Astrocyte of the spinal cord (primary cell): ENCODE data around the gene FCHO1.

Experiments
- DNase-seq: peaks from one replicate; pipeline ENCODE4 v3.0.0; 2011; ENCODE audit warnings: low read depth, low spot score
- H3K4me3 ChIP-seq: 2 replicates; pipeline ENCODE4 v1.5.1; 2011; ENCODE audit warnings: low read depth, mild to moderate bottlenecking, low read length, moderate library complexity
- in situ Hi-C: cut with HindIII; loops from 2 replicates; pipeline ENCODE4 v1.10.0; 2017; ENCODE audit warnings: low sequenced_read_pairs
- TF ChIP-seq, protein P1 (sequence below): IDR thresholded peaks from 2 replicates; pipeline ENCODE4 v1.5.1; 2012; ENCODE audit warnings: low read depth, mild to moderate bottlenecking, low read length, inconsistent platforms

FCHO1 gene

DNA sequence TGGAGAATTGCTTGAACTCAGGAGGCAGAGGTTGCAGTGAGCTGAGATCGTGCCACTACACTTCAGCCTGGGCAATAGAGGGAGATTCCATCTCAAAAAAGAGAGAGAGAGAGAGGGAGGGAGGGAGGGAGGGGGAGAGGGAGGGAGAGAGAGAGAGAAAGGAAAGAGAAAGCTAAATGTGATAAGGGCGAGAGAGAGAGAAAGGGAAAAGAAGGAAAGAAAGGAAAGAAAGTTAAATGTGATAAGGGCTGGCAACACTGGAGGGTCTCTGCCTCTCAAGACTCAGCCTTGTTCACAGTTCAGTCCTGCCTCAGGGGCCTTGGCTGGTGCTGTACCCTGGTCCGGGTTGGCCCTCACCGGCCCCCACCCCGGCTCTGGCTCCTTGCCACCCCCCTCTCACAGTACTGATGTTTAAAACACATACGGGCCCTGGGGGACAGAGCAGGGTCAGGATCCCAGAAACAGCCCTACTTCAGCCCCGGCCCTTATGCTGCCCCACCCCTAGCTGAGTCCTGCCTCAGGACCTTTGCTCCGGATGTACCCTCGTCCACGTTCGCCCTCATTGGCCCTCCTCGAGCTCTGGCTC is 28.5 kb upstream of the FCHO1 start:
- in situ Hi-C loops = no loop called here
- no peak for DNase-seq
- no peak overlapping the region for H3K4me3 ChIP-seq
- TF ChIP-seq, protein P1, sequence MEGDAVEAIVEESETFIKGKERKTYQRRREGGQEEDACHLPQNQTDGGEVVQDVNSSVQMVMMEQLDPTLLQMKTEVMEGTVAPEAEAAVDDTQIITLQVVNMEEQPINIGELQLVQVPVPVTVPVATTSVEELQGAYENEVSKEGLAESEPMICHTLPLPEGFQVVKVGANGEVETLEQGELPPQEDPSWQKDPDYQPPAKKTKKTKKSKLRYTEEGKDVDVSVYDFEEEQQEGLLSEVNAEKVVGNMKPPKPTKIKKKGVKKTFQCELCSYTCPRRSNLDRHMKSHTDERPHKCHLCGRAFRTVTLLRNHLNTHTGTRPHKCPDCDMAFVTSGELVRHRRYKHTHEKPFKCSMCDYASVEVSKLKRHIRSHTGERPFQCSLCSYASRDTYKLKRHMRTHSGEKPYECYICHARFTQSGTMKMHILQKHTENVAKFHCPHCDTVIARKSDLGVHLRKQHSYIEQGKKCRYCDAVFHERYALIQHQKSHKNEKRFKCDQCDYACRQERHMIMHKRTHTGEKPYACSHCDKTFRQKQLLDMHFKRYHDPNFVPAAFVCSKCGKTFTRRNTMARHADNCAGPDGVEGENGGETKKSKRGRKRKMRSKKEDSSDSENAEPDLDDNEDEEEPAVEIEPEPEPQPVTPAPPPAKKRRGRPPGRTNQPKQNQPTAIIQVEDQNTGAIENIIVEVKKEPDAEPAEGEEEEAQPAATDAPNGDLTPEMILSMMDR = no peak

DNA sequence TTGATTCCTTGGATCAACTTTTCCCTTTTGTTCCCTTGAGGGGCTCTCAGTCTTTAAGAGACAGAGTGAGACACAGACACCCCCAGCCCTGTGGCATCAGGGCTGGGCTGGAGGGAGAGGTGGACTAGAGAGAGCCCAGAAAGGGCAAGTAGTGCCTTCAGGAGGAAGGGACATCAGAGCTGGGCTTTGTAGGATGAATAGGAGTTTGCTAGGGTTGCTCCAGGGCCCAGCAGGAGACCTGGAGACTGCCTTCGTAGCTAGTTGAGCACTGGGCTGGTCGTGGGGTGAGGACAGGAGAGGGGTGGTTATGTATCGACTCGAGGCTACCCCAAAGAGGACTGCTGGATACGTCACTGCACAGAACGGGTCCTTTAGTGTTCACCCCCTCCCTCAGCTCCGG is 26.6 kb upstream of the FCHO1 start:
- DNase-seq = no peak
- H3K4me3 ChIP-seq = no peak overlapping the region
- in situ Hi-C loops = no loop called here
- TF ChIP-seq, protein P1 = no peak

DNA sequence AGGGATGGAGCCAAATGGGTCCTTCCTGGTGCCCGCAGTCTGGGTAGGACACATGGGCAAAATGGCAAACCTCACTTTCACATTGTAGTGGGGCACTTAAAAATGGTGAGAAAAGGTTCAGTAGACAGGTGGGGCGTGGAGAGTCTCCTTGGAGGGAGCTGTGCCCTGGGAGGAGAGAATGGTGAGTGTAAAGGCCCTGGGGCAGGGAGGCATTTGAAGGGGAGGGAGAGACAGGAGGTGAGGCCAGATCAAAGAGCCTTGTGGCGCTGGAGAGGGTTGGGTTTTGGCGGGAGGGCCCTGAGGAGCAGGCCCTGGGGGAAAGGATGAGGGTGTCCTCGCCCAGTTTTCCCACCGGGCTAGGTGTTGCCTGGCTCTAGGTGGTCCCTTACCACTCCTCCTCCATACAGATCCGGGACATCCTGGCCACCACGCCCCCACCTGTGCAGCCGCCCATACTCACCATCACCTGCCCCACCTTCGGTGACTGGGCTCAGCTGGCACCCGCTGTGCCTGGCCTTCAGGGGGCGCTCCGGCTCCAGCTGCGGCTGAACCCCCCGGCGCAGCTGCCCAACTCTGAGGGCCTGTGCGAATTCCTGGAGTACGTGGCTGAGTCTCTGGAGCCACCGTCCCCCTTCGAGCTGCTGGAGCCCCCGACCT is 25.7 kb upstream of the FCHO1 start:
- TF ChIP-seq, protein P1 = peak; percentile 46
- in situ Hi-C loops = no loop called here
- DNase-seq = no peak
- H3K4me3 ChIP-seq = no peak overlapping the region

DNA sequence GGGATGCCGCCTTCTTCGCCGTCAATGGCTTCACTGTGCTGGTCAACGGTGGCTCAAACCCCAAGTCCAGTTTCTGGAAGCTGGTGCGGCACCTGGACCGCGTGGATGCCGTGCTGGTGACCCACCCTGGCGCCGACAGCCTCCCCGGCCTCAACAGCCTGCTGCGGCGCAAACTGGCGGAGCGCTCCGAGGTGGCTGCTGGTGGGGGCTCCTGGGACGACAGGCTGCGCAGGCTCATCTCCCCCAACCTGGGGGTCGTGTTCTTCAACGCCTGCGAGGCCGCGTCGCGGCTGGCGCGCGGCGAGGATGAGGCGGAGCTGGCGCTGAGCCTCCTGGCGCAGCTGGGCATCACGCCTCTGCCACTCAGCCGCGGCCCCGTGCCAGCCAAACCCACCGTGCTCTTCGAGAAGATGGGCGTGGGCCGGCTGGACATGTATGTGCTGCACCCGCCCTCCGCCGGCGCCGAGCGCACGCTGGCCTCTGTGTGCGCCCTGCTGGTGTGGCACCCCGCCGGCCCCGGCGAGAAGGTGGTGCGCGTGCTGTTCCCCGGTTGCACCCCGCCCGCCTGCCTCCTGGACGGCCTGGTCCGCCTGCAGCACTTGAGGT is 25.0 kb upstream of the FCHO1 start:
- TF ChIP-seq, protein P1 = no peak
- in situ Hi-C loops = no loop called here
- no peak for DNase-seq
- H3K4me3 ChIP-seq = no peak overlapping the region

DNA sequence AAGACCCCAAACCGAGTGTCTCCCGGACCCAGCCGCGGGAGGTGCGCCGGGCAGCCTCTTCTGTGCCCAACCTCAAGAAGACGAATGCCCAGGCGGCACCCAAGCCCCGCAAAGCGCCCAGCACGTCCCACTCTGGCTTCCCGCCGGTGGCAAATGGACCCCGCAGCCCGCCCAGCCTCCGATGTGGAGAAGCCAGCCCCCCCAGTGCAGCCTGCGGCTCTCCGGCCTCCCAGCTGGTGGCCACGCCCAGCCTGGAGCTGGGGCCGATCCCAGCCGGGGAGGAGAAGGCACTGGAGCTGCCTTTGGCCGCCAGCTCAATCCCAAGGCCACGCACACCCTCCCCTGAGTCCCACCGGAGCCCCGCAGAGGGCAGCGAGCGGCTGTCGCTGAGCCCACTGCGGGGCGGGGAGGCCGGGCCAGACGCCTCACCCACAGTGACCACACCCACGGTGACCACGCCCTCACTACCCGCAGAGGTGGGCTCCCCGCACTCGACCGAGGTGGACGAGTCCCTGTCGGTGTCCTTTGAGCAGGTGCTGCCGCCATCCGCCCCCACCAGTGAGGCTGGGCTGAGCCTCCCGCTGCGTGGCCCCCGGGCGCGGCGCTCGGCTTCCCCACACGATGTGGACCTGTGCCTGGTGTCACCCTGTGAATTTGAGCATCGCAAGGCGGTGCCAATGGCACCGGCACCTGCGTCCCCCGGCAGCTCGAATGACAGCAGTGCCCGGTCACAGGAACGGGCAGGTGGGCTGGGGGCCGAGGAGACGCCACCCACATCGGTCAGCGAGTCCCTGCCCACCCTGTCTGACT is 24.1 kb upstream of the FCHO1 start:
- in situ Hi-C loops = no loop called here
- no peak for DNase-seq
- H3K4me3 ChIP-seq = no peak overlapping the region
- TF ChIP-seq, protein P1 = no peak

DNA sequence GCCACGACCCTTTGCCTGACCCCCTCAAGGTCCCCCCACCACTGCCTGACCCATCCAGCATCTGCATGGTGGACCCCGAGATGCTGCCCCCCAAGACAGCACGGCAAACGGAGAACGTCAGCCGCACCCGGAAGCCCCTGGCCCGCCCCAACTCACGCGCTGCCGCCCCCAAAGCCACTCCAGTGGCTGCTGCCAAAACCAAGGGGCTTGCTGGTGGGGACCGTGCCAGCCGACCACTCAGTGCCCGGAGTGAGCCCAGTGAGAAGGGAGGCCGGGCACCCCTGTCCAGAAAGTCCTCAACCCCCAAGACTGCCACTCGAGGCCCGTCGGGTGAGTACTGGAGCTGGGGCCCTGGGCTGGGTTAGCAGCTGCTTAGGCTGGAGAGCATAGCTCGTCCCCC is 23.4 kb upstream of the FCHO1 start:
- in situ Hi-C loops = no loop called here
- TF ChIP-seq, protein P1 = no peak
- H3K4me3 ChIP-seq = no peak overlapping the region
- DNase-seq = no peak
